Naive thymus-derived CD8-positive, alpha-beta T cell (primary cell): ENCODE measurements around the gene ANK2. TPM values are rescaled to one million over a fixed set of nuclear protein-coding genes. Genes with fewer than 3 reads are reported as not detected.

Source experiments
- ATAC-seq, 2 donors: fragments of 150-1000 bp; cut with Tn5 transposase in 1 of 2; sonication (Bioruptor Pico), chemical (Tn5 transposase) in 1 of 2; 1 replicate in 1 of 2; 2 replicates in 1 of 2; pipeline ENCODE4 v1.10.0; 2021; ENCODE audit warnings: mild to moderate bottlenecking in 2 of 2, moderate library complexity in 2 of 2
- POLR2A ChIA-PET: fragments of 350-600 bp; sonication (Branson Sonifier 250); formaldehyde crosslinking; loops from one replicate; lab custom pipeline; 2021; ENCODE audit warnings: antibody characterized with exemption; lab: Charles Lee
- DNase-seq, 10 donors: peaks; one replicate each; pipeline versions ENCODE4 v3.0.0 to v3.0.0-alpha.2; 2020 to 2022
- H3K27ac Mint-ChIP-seq, 10 donors: one replicate each; pipeline ENCODE4 v1.8.0; 2020 to 2022; ENCODE audit warnings: mild to moderate bottlenecking in 10 of 10, mixed read lengths in 10 of 10, moderate library complexity in 4 of 10, inconsistent platforms in 1 of 10
- H3K27me3 Mint-ChIP-seq, 5 donors: one replicate each; pipeline ENCODE4 v1.8.0; 2021 to 2022; ENCODE audit warnings: mixed read lengths in 5 of 5
- H3K36me3 Mint-ChIP-seq, 3 donors: one replicate each; pipeline ENCODE4 v1.8.0; 2020 to 2022; ENCODE audit warnings: mixed read lengths in 3 of 3, mild to moderate bottlenecking in 2 of 3, inconsistent platforms in 1 of 3
- H3K4me1 Mint-ChIP-seq, 4 donors: one replicate each; pipeline ENCODE4 v1.8.0; 2021 to 2022; ENCODE audit warnings: mixed read lengths in 4 of 4
- H3K4me3 Mint-ChIP-seq, 10 donors: one replicate each; pipeline ENCODE4 v1.8.0; 2020 to 2022; ENCODE audit warnings: mild to moderate bottlenecking in 10 of 10, mixed read lengths in 10 of 10, moderate library complexity in 6 of 10, inconsistent platforms in 1 of 10
- H3K9me3 Mint-ChIP-seq, 9 donors: one replicate each; pipeline ENCODE4 v1.8.0; 2020 to 2022; ENCODE audit warnings: mixed read lengths in 9 of 9, mild to moderate bottlenecking in 3 of 9, inconsistent platforms in 1 of 9, moderate library complexity in 1 of 9
- polyA plus RNA-seq, 3 donors: library from polyadenylated mRNA; unstranded; fragments of 300-500 nt; fragmentation: Illumina TruSeq; gene quantifications; one replicate each; pipeline ENCODE4 v1.2.3, GENCODE V29; 2021
- total RNA-seq, 8 experiments: library from RNA in 2 of 8; stranded (reverse) in 2 of 8; gene quantifications; one replicate each; pipeline ENCODE4 v1.2.3 and lab custom pipeline; 2021 to 2026

Gene ANK2
- total and polyA plus RNA-seq, 5 experiments from 2014 or later, result not detected

DNA sequence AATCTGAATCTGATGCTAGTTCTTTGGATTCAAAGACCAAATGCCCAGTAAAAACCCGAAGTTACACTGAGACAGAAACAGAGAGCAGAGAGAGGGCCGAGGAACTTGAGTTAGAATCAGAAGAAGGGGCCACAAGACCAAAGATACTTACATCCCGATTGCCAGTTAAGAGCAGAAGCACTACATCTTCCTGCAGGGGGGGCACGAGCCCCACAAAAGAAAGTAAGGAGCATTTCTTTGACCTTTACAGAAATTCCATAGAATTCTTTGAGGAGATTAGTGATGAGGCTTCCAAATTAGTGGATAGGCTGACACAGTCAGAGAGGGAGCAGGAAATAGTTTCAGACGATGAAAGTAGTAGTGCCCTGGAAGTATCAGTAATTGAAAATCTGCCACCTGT is 309.3 kb downstream of the ANK2 start:
- H3K4me1 Mint-ChIP-seq, result peaks cover 12 to 24% (median 23%) of the 10 kb centered on the region in 4 donors
- H3K27me3 Mint-ChIP-seq, result peaks cover 0 to 15% (median 11%) of the 10 kb centered on the region in 5 donors
- H3K27ac Mint-ChIP-seq, result no peak overlapping the region
- DNase-seq (no peak), ATAC-seq (no peak)
- peaks cover 0 to 14% (median 5%) of the 10 kb centered on the region in 9 donors for H3K9me3 Mint-ChIP-seq
- peaks cover 0 to 5% (median 0%) of the 10 kb centered on the region in 3 donors for H3K36me3 Mint-ChIP-seq
- no peak overlapping the region for H3K4me3 Mint-ChIP-seq
- POLR2A ChIA-PET, result no interaction called here

DNA sequence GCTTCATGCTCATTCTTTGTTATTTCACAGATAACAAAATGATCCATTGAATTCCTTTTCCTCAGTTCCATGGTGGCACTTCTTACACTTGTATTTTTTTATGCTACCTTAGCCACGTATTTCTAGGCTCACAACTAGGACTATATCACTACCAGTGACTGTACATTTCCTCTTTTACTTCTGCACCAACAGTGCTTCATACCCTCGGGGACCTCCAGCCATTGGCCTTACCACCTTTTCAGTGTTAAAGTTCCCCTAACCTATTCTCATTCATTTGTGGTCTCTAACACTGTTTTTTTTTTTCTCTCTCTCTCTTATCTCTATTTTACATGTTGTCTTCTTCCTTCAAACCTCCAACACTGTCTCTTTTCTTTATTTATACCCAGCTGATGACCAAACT is 315.9 kb downstream of the ANK2 start:
- Mint-ChIP-seq H3K36me3 (no peaks in the 10 kb centered on the region), H3K4me1 (no peaks in the 10 kb centered on the region), H3K27ac (no peak overlapping the region), H3K9me3 (no peaks in the 10 kb centered on the region), H3K4me3 (no peak overlapping the region), H3K27me3 (peaks cover 0 to 12% (median 2%) of the 10 kb centered on the region in 5 donors)
- no peak for DNase-seq
- no peak for ATAC-seq
- POLR2A ChIA-PET, result no interaction called here

DNA sequence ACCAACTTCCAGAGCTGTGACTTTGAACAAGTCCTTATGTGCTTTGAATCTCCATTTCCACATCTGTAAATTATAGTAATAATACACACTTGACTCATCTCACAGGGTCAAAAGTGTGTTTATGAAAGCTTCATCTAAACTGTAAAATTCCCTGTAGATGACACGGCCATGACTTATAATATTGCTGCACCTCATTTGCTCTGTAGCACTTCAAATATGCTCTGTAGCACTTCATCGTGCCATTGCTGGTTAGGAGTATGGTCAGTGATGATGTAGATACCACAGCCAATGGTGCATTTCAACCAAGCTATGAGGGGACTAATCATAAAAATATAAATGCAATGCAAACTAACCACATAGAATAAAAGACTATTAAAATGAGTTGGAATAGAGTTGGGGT is 318.6 kb downstream of the ANK2 start:
- DNase-seq, result no peak
- Mint-ChIP-seq H3K4me1 (no peaks in the 10 kb centered on the region), H3K36me3 (no peaks in the 10 kb centered on the region), H3K9me3 (no peaks in the 10 kb centered on the region), H3K27ac (no peak overlapping the region), H3K4me3 (no peak overlapping the region), H3K27me3 (peaks cover 0 to 12% (median 3%) of the 10 kb centered on the region in 5 donors)
- POLR2A ChIA-PET, result no interaction called here
- ATAC-seq, result no peak

DNA sequence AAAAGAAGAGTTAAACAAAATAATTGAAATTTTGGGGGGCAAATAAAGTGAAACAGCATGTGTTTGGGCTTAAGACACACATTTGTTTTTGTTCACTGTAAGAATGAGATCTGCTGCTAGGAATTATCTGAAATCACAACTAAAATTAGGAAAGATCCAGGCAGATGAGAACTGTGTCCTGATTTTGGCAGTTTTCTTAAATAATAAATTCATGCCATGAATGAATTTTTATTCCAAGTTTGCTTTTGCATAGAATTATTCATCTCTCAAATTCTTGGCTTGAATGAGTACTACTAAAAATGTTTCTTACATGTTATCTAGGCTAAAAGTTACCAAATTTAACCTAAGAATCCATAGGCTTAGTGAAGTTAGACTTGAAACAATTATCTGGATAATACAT is 321.7 kb downstream of the ANK2 start:
- H3K9me3 Mint-ChIP-seq, result no peaks in the 10 kb centered on the region
- no peaks in the 10 kb centered on the region for H3K4me1 Mint-ChIP-seq
- H3K36me3 Mint-ChIP-seq, result no peaks in the 10 kb centered on the region
- no peak overlapping the region for H3K27ac Mint-ChIP-seq
- DNase-seq, result no peak
- ATAC-seq, result no peak
- no peak overlapping the region for H3K4me3 Mint-ChIP-seq
- H3K27me3 Mint-ChIP-seq, result peaks cover 0 to 12% (median 3%) of the 10 kb centered on the region in 5 donors
- POLR2A ChIA-PET, result no interaction called here

DNA sequence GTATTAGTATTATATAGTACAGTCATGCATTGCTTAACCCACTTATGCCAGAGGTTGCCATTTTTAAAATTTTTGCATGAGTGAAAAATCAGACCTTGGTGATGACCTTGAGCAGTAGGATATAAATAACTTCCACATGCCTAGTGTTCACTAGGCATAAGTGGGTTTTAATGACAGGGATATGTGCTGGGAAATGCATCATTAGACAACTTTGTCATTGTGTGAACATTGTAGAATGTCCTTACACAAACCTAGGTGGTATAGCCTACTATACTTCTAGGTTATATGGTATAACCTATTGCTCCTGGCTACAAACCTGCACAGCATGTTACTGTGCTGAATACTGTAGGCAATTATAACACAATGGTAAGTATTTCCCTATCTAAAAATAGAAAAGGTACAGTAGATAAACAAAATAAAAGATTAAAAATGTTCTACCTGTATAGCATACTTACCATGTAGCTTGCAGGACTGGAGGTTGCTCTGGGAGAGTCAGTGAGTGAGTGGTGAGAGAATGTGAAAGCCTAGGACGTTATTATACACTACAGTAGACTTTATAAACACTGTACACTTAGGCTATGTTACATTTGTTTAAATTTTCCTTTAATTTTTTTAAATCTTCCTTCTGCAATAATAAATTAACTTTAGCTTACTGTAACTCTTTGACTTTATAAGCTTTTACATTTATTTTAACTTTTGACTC is 326.7 kb downstream of the ANK2 start:
- no peaks in the 10 kb centered on the region for H3K9me3 Mint-ChIP-seq
- H3K36me3 Mint-ChIP-seq, result no peaks in the 10 kb centered on the region
- no peak overlapping the region for H3K4me3 Mint-ChIP-seq
- no peak for ATAC-seq
- DNase-seq, result no peak
- POLR2A ChIA-PET, result no interaction called here
- no peak overlapping the region for H3K27ac Mint-ChIP-seq
- H3K27me3 Mint-ChIP-seq, result peaks cover 0 to 8% (median 1%) of the 10 kb centered on the region in 5 donors
- no peaks in the 10 kb centered on the region for H3K4me1 Mint-ChIP-seq

DNA sequence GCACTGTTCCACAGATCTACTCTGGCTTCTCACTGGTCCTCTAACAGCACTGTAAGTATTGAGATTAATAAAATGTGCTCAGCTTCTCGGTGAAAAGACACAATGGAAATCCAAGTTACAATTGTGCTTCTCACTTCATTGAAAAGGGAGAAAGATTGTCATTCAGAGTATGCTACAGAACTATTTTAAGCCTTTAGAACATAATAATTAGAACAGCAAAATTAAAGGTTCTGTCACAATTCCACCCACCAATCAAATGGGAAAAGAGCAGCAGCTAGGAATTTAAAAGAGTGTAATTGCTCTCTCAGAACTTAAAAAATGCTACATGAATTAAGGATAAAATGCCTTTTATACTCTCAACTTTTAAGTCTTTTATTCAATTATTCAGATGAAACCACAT is 329.4 kb downstream of the ANK2 start:
- Mint-ChIP-seq H3K27me3 (peaks cover 0 to 9% (median 0%) of the 10 kb centered on the region in 5 donors), H3K36me3 (no peaks in the 10 kb centered on the region), H3K9me3 (no peaks in the 10 kb centered on the region), H3K27ac (no peak overlapping the region), H3K4me3 (no peak overlapping the region), H3K4me1 (no peaks in the 10 kb centered on the region)
- POLR2A ChIA-PET, result no interaction called here
- ATAC-seq (no peak), DNase-seq (no peak)

DNA sequence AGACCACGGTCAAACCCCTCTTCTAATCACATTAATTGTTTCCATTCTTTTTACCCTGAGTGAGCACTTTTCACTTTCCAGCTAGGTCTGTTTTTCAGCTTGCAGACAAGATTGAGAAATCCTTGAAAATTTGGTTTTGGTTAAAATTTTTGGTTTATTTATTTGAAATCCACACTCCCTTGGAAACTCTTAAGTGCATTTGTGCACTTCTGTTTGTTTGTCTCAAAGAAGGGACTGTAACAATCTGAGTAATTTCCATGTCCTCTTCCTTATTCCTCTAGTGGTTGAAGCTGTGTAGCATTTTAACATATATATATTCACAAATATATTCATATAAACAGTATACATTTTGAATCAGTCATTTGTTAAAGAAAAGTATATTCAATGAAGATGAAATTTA is 333.3 kb downstream of the ANK2 start:
- Mint-ChIP-seq H3K4me1 (no peaks in the 10 kb centered on the region), H3K27me3 (peaks cover 0 to 12% (median 0%) of the 10 kb centered on the region in 5 donors), H3K27ac (no peak overlapping the region), H3K9me3 (no peaks in the 10 kb centered on the region), H3K4me3 (no peak overlapping the region), H3K36me3 (no peaks in the 10 kb centered on the region)
- no peak for DNase-seq
- POLR2A ChIA-PET, result no interaction called here
- ATAC-seq, result no peak

DNA sequence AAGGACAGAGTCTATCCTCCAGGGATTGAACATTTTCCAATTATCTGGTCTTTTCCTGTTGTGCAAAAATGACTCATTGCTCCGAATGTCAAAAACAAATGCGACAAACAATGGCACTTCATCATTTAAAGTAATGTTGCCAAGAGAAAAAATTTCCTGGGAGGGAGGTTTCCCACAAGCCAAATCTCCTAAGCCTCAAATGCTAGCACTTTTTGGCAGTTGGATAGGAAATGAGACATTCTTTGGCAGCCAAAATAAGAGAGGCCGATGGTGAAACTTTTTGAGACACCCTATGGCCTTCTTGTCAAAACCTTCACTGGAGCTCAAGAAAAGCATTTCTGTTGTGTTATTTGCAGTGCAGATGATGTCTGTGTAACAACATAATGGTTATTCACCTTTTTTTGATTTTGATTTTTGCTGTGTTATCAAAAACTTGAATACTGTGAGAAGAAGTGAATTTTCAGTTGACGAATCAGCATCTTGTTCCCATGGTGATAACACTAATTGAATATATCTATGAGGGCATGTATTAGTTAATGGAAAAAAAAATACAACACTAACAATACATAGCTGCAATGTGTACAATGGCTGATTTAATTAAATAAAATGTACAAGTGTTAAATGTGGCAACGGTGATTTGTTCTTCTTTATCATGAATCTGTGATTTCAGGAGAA is 333.8 kb downstream of the ANK2 start:
- no peaks in the 10 kb centered on the region for H3K9me3 Mint-ChIP-seq
- peaks cover 0 to 12% (median 0%) of the 10 kb centered on the region in 5 donors for H3K27me3 Mint-ChIP-seq
- no peaks in the 10 kb centered on the region for H3K4me1 Mint-ChIP-seq
- POLR2A ChIA-PET, result no interaction called here
- H3K27ac Mint-ChIP-seq, result no peak overlapping the region
- H3K36me3 Mint-ChIP-seq, result no peaks in the 10 kb centered on the region
- DNase-seq (no peak), ATAC-seq (no peak)
- no peak overlapping the region for H3K4me3 Mint-ChIP-seq

DNA sequence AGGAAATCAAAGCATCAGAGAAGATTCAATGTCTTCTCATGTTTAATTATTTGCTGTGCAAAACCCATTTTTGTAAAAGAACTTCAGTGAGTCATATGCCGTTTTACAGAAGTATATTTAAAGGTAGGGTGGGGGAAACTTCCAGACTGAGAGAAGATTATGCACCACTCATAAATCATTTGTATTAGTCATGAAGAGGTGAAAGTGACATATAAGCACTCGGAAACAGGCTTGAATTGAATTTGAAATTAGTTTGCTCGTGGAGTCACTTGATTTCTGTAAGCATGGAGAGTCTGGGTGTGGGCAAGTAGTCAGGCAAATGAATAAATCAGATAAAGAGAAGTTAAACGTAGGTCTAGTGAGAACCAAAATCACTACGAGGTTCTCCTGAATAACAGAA is 335.1 kb downstream of the ANK2 start:
- H3K4me1 Mint-ChIP-seq, result no peaks in the 10 kb centered on the region
- POLR2A ChIA-PET, result no interaction called here
- peaks cover 0 to 3% (median 0%) of the 10 kb centered on the region in 9 donors for H3K9me3 Mint-ChIP-seq
- no peak overlapping the region for H3K4me3 Mint-ChIP-seq
- H3K27me3 Mint-ChIP-seq, result peaks cover 0 to 13% (median 0%) of the 10 kb centered on the region in 5 donors
- DNase-seq (no peak), ATAC-seq (no peak)
- no peaks in the 10 kb centered on the region for H3K36me3 Mint-ChIP-seq
- no peak overlapping the region for H3K27ac Mint-ChIP-seq

DNA sequence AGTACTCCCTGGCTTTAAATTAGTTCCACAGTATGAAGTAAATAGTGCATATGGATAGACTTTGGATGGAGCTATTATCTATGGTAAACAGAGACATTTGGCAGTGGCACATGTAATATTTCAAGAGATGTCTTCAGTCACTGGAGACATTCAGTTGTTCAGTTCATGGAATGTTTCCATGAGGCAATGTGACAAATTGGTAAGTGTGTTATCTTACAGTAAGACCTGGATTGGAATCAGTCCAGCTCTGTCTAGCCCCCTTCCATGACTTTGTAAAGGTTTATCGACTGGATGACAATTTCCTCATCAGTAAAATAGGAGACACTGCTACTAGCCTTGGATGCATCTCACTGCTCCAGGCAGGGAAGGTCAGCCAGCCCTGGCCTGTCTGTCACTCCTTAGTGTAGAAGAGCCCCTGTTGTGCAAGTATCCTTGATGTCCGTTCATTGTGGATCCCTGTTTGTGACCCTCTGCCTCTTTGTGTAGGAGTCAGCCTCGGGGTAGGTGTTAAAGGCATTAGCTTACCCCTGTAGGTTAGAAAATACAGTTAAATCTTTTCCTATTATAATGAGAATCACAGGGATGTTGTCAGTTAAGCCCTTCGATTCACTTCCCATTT is 335.9 kb downstream of the ANK2 start:
- Mint-ChIP-seq H3K9me3 (peaks cover 0 to 3% (median 0%) of the 10 kb centered on the region in 9 donors), H3K4me1 (no peaks in the 10 kb centered on the region), H3K4me3 (no peak overlapping the region), H3K27ac (no peak overlapping the region), H3K36me3 (no peaks in the 10 kb centered on the region), H3K27me3 (peaks cover 0 to 12% (median 0%) of the 10 kb centered on the region in 5 donors)
- DNase-seq (no peak), ATAC-seq (no peak)
- POLR2A ChIA-PET, result no interaction called here

DNA sequence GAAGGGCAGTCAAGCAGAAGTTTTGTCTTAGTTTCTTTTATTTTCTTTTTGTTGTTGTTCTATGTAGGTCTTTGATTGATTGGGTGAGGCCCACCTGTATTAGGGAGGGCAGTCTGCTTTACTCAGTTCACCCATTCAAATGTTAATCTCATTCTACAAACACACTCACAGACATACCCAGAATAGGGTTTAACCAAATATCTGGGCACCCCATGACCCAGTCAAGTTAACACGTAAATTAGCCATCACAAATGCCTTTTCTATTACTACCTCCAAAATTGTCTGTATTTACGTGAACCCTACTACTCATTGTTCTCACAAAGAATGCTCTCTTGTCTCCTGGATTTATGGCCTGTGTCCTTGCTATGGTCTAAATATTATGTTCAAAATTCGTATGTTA is 339.7 kb downstream of the ANK2 start:
- Mint-ChIP-seq H3K4me1 (no peaks in the 10 kb centered on the region), H3K27ac (no peak overlapping the region), H3K36me3 (no peaks in the 10 kb centered on the region), H3K27me3 (peaks cover 0 to 11% (median 0%) of the 10 kb centered on the region in 5 donors), H3K4me3 (no peak overlapping the region), H3K9me3 (peaks cover 0 to 3% (median 0%) of the 10 kb centered on the region in 9 donors)
- POLR2A ChIA-PET, result no interaction called here
- ATAC-seq (no peak), DNase-seq (no peak)

DNA sequence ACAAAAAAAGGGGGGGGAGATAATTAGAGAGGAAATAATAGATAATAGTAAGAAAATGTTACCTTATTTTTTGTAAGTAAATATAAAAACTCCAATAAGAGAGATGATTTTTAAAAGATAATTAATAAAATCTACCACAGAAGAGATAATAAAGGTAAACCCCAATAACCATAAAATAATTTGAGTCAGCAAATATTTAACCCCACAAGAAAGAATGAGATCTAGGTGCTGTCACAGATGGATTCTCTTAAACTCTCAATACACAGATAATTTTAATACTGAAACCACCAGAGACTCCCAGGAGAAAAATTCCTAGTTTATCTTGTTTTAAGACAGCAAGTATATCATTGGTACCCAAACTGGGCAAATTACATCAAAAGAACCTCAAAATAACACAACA is 341.4 kb downstream of the ANK2 start:
- Mint-ChIP-seq H3K4me1 (peaks cover 0 to 2% (median under 1%) of the 10 kb centered on the region in 4 donors), H3K27me3 (peaks cover 0 to 14% (median 0%) of the 10 kb centered on the region in 5 donors), H3K9me3 (peaks cover 0 to 3% (median 0%) of the 10 kb centered on the region in 9 donors), H3K36me3 (no peaks in the 10 kb centered on the region), H3K27ac (no peak overlapping the region), H3K4me3 (no peak overlapping the region)
- no peak for ATAC-seq
- POLR2A ChIA-PET, result no interaction called here
- no peak for DNase-seq

DNA sequence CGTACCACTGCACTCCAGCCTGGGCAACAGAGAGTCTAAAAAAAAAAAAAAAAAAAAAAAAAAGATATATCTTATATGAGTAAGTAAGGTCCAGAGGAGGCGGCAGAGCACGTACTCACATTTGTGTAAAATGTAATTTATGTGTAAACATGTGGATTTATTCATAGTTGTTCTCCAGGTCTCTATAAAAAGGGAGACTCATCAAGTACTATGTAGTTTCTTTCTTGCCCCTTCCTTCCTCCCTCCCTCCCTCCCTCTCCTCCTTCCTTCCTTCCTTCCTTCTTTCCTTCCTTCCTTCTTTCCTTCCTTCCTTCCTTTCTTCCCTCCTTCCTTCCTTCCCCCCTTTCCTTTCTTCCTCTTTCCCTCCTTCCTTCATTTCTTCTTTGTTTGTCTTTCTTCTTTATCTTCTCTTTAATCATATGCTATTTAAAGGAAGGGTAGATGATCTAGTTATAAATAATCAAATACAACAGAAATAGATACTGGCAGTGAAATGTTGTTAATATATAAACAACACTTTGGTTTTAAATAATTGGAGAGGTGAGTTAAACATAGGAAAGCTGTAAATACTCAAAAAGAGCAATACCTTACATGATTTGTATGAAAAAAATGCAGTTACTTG is 344.8 kb downstream of the ANK2 start:
- POLR2A ChIA-PET, result no interaction called here
- H3K4me3 Mint-ChIP-seq, result no peak overlapping the region
- no peak for ATAC-seq

More for the DNA sequence above, 344.8 kb downstream of the ANK2 start:
- peaks cover 0 to 3% (median 0%) of the 10 kb centered on the region in 9 donors for H3K9me3 Mint-ChIP-seq
- H3K27ac Mint-ChIP-seq, result no peak overlapping the region
- H3K36me3 Mint-ChIP-seq, result no peaks in the 10 kb centered on the region
- H3K27me3 Mint-ChIP-seq, result peaks cover 0 to 8% (median 0%) of the 10 kb centered on the region in 5 donors
- DNase-seq, result no peak
- peaks cover 0 to 2% (median under 1%) of the 10 kb centered on the region in 4 donors for H3K4me1 Mint-ChIP-seq
